ENCODE results near the gene ARHGEF1. TPM values are rescaled to one million over a fixed set of nuclear protein-coding genes. Genes with fewer than 3 reads are reported as not detected.
A peak's percentile ranks its signal among the peaks of the same experiment; 100 is the strongest.

The ARHGEF1 gene, protein sequence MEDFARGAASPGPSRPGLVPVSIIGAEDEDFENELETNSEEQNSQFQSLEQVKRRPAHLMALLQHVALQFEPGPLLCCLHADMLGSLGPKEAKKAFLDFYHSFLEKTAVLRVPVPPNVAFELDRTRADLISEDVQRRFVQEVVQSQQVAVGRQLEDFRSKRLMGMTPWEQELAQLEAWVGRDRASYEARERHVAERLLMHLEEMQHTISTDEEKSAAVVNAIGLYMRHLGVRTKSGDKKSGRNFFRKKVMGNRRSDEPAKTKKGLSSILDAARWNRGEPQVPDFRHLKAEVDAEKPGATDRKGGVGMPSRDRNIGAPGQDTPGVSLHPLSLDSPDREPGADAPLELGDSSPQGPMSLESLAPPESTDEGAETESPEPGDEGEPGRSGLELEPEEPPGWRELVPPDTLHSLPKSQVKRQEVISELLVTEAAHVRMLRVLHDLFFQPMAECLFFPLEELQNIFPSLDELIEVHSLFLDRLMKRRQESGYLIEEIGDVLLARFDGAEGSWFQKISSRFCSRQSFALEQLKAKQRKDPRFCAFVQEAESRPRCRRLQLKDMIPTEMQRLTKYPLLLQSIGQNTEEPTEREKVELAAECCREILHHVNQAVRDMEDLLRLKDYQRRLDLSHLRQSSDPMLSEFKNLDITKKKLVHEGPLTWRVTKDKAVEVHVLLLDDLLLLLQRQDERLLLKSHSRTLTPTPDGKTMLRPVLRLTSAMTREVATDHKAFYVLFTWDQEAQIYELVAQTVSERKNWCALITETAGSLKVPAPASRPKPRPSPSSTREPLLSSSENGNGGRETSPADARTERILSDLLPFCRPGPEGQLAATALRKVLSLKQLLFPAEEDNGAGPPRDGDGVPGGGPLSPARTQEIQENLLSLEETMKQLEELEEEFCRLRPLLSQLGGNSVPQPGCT
- 50.8 and 64.3 TPM in 2 replicates for total RNA-seq (2014; rRNA removed)
- percentile 83 among the genes with signal in this experiment for Bru-seq, nascent RNA
- percentile 87 among the genes with signal in this experiment for BruChase-seq, experiment 1, labeled RNA remaining after a 6-hour chase
- BruChase-seq, experiment 2, labeled RNA remaining after a 2-hour chase: percentile 84 among the genes with signal in this experiment
- long read RNA-seq, transcript ARHGEF1-203 (29 exons, 3,243 nt): major isoform, 92 of 256 reads
- long read RNA-seq, transcript ARHGEF1-201 (29 exons, 3,171 nt): minor isoform, 38 of 256 reads
- long read RNA-seq, partial matches to known transcripts: 86 of 256 reads
- long read RNA-seq, other reads (novel, unspliced or antisense): 35 of 256 reads

DNA sequence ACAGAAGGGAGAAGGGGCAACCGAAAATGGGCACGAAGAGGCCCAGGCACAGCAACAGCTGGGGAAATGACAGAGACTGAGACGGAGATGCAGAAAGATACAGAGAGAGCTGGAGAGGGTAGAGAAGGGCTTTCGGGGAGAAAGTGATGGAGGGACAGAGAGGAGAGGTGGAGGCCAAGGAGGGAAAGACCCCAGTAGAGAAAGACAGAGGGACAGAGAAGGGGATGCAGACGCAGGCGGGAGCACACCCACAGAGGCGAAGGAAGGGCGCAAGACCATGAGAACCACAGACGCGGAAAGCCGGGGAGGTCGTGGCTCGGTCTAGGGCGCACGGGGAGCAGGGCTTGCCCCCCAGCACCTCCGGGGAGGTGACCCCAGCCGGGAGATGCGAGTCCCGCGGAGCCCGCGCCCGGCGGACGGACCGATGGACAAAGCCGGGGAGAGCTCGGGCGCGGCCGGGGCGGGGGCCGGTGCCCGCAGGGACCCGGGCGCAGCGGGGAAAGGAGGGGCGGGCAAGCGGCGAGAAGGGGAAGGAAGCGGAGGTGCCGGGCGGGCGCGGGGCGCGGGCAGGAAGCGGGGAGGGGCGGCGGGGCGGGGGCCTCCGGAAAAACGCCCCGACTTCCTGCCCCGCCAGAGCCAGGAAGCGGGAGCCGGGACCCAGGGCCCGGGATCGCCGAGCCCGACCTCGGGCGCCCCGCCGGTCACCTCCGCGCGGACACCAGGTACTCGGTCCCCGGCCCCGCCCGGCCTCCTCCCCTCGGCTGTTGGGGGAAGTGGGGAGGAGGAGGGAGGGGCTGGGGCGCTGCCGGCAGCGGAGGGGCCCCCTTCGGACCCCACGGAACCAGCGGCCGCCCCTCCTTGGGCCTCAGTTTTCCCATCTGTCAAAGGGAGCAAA, at the start of gene ARHGEF1:
Gene ARHGEF1 (plus strand): TSS at position 617 of the 895 bp plus-strand sequence. CDS start 4,899 bp downstream, outside the sequence.
- ChIA-PET POLR2A (ENCODE audit: unreplicated experiment) (interaction anchor here (0.6 kb wide), 1 partner anchor 105 kb away, joined by 5 read pairs; no protein-coding TSS in a partner anchor), CTCF (no interaction called here)
- peak; percentile 5; the same call in 1 of the 2 replicates for ATAC-seq
- Histone ChIP-seq H4K20me1 (ENCODE audit: low read length) (no peaks in the 10 kb centered on the region), H3F3A (ENCODE audit: low read length, unreplicated experiment) (no peaks in the 10 kb centered on the region), H3K36me3 (ENCODE audit: low read depth, low read length) (no peaks in the 10 kb centered on the region), H3K9me3 (ENCODE audit: low read length) (no peaks in the 10 kb centered on the region), H3K9me2 (replicated peaks; ENCODE audit: low read length) (no peaks in the 10 kb centered on the region), H3K27ac (ENCODE audit: low read length) (peak within 1 kb of the TSS; percentile 25), H3K4me3 (ENCODE audit: low read length) (peak within 1 kb of the TSS; percentile 98), H3K27me3 (ENCODE audit: low read length) (no peaks in the 10 kb centered on the region), H2AFZ (ENCODE audit: low read length) (peak within 1 kb of the TSS; percentile 80), H3K79me2 (ENCODE audit: low read length) (peaks cover 38% of the 10 kb centered on the region), H3K9ac (ENCODE audit: low read length) (peak within 1 kb of the TSS; percentile 88), H3K4me1 (ENCODE audit: insufficient read depth, low read length) (peaks cover 26% of the 10 kb centered on the region), H3K4me2 (ENCODE audit: low read length) (peak within 1 kb of the TSS; percentile 98)
- TF ChIP-seq EZH2 (IDR thresholded peaks at IDR 0.05; ENCODE audit: low read length, unreplicated experiment) (no peak), EZH2phosphoT487 (IDR thresholded peaks at IDR 0.05; ENCODE audit: borderline replicate concordance, low read length) (no peak)
- TF ChIP-seq, protein P1, sequence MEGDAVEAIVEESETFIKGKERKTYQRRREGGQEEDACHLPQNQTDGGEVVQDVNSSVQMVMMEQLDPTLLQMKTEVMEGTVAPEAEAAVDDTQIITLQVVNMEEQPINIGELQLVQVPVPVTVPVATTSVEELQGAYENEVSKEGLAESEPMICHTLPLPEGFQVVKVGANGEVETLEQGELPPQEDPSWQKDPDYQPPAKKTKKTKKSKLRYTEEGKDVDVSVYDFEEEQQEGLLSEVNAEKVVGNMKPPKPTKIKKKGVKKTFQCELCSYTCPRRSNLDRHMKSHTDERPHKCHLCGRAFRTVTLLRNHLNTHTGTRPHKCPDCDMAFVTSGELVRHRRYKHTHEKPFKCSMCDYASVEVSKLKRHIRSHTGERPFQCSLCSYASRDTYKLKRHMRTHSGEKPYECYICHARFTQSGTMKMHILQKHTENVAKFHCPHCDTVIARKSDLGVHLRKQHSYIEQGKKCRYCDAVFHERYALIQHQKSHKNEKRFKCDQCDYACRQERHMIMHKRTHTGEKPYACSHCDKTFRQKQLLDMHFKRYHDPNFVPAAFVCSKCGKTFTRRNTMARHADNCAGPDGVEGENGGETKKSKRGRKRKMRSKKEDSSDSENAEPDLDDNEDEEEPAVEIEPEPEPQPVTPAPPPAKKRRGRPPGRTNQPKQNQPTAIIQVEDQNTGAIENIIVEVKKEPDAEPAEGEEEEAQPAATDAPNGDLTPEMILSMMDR (conservative IDR thresholded peaks at IDR 0.05; ENCODE audit: low read depth, low read length): no peak
- DNase-seq: peak; percentile 35
- no TSS peak for BruUV-seq (replicated peaks)
- intact Hi-C loops (cut with micrococcal nuclease): no loop called here

DNA sequence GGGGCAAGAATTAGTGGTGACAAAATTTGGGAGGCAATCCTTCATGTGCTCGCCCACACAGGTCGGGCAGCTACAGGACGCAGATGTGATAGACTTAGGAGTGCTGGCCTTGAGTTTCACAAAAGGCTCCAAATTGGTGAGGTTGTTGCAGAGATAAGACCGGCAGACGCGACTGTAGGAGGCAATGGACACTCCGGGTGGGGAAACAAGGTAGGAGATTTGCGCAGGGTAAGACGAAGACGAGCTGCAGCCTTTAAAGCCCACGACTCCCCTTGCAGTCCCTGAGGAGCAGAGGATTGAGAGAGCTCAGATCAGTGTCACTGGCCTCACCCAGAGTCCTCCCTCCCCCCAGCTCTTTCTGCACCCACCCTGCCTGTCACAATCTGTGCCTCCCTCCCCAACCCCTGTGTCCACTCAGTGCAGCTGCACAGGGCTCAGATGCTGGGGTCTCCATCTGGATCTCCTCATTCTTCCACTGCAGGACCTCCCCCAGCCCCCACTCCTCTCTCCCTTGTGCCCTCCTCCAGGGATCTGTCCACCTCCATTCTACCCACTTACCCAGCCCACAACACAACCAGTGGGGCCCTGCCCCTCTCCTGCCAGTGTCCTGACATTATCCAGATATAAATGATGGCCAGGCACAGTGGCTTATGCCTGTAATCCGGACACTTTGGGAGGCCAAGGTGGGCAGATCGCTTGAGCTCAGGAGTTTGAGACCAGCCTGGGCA, 44.8 kb upstream of the ARHGEF1 start:
- ATAC-seq (no peak), DNase-seq (no peak)
- no peaks in the 10 kb centered on the region for H3F3A ChIP-seq (ENCODE audit: low read length, unreplicated experiment)
- H2AFZ ChIP-seq (ENCODE audit: low read length): no peak overlapping the region
- H3K36me3 ChIP-seq (ENCODE audit: low read depth, low read length): no peaks in the 10 kb centered on the region
- intact Hi-C loops (cut with micrococcal nuclease): no loop called here
- H3K27ac ChIP-seq (ENCODE audit: low read length): no peak overlapping the region
- no peaks in the 10 kb centered on the region for H3K4me1 ChIP-seq (ENCODE audit: insufficient read depth, low read length)
- ChIA-PET CTCF (no interaction called here), POLR2A (ENCODE audit: unreplicated experiment) (no interaction called here)
- no peak overlapping the region for H3K4me3 ChIP-seq (ENCODE audit: low read length)
- H4K20me1 ChIP-seq (ENCODE audit: low read length): no peaks in the 10 kb centered on the region
- no peak overlapping the region for H3K9ac ChIP-seq (ENCODE audit: low read length)
- H3K4me2 ChIP-seq (ENCODE audit: low read length): no peak overlapping the region
- no TSS peak for BruUV-seq (replicated peaks)
- H3K79me2 ChIP-seq (ENCODE audit: low read length): no peaks in the 10 kb centered on the region
- no peaks in the 10 kb centered on the region for H3K9me2 ChIP-seq (replicated peaks; ENCODE audit: low read length)
- TF ChIP-seq EZH2 (IDR thresholded peaks at IDR 0.05; ENCODE audit: low read length, unreplicated experiment): no peak
- TF ChIP-seq, protein P1 (conservative IDR thresholded peaks at IDR 0.05; ENCODE audit: low read depth, low read length): no peak
- no peak for TF ChIP-seq EZH2phosphoT487 (IDR thresholded peaks at IDR 0.05; ENCODE audit: borderline replicate concordance, low read length)
- H3K9me3 ChIP-seq (ENCODE audit: low read length): no peaks in the 10 kb centered on the region
- H3K27me3 ChIP-seq (ENCODE audit: low read length): no peaks in the 10 kb centered on the region
